ENCODE data around the gene GRID1.

Gene GRID1

DNA sequence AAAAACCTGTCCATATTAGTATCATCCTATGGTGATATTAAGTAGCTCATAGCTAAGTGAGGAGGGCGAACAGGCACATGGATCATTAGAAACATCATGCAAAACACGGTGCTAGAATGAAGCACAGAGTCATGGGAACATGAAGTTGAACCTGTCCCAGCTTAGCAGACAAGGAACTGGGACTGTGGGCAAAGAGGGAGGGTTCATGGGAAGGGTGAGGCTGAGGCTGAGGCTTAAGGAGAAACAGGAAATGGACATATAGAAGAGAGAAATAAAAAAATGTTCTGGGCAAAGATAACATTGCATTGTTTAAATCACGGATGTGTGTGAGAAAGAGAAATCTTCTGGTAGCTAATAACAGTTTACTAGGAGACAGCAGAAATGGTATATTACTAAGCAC lies 708.1 kb downstream of the GRID1 start:
- no peak for DNase-seq (ENCODE audit: low read depth)
- TF ChIP-seq, protein P1, sequence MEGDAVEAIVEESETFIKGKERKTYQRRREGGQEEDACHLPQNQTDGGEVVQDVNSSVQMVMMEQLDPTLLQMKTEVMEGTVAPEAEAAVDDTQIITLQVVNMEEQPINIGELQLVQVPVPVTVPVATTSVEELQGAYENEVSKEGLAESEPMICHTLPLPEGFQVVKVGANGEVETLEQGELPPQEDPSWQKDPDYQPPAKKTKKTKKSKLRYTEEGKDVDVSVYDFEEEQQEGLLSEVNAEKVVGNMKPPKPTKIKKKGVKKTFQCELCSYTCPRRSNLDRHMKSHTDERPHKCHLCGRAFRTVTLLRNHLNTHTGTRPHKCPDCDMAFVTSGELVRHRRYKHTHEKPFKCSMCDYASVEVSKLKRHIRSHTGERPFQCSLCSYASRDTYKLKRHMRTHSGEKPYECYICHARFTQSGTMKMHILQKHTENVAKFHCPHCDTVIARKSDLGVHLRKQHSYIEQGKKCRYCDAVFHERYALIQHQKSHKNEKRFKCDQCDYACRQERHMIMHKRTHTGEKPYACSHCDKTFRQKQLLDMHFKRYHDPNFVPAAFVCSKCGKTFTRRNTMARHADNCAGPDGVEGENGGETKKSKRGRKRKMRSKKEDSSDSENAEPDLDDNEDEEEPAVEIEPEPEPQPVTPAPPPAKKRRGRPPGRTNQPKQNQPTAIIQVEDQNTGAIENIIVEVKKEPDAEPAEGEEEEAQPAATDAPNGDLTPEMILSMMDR (conservative IDR thresholded peaks at IDR 0.05; ENCODE audit: low read depth, low read length): no peak
- no peak overlapping the region for H3K4me3 ChIP-seq (ENCODE audit: low read depth, low read length)

DNA sequence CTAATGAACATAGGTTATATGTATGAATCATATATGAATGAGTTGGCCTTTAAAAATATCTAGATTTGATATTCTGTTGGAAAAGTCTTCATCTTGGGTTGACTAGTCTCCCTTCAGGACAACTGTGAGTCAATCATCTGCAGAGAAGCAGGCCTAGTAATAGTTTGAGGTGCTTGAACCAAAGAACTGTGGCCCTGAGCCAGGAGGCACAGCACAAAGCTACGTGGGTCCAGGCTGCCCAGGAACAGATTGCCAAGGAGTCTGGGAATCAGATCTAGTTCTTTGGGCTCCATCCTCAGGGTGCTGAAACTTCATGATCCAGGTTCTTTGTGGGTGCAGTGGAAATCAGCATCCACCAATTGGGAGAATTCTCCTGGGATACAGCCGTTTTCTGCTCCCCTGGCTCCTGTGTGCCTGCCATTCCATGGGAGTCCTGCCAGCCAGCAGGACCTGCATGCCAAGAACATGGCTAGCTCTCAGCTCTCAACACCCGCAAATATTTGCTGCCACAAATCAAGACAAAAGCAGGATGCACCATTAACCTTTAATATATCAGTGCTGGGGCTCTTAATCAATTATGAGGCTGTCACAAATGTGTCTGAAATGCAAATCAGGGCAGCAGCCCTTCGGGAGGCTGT lies 709.0 kb downstream of the GRID1 start:
- no peak for DNase-seq (ENCODE audit: low read depth)
- H3K4me3 ChIP-seq (ENCODE audit: low read depth, low read length): no peak overlapping the region
- TF ChIP-seq, protein P1 (conservative IDR thresholded peaks at IDR 0.05; ENCODE audit: low read depth, low read length): no peak

DNA sequence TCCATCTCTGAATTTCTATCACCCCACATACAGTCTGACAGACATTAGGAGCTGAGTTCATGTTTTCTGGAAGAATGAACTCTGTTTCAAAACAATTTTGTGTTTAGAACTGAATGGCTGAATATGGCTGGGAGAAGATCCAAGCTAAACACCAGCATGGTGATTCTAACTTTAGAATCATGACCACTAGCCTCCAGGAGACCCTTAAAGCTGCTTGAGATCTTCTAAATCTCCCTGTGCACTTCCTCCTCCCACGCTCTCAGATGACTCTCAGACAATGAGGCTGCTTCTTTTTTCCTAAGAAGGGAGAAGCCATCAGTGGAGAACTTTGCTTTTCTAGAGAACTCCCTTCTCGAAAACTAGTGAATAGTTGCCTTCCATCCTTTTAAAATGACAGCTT lies 711.2 kb downstream of the GRID1 start:
- TF ChIP-seq, protein P1 (conservative IDR thresholded peaks at IDR 0.05; ENCODE audit: low read depth, low read length): no peak
- no peak overlapping the region for H3K4me3 ChIP-seq (ENCODE audit: low read depth, low read length)
- peak; percentile 51 for DNase-seq (ENCODE audit: low read depth)

DNA sequence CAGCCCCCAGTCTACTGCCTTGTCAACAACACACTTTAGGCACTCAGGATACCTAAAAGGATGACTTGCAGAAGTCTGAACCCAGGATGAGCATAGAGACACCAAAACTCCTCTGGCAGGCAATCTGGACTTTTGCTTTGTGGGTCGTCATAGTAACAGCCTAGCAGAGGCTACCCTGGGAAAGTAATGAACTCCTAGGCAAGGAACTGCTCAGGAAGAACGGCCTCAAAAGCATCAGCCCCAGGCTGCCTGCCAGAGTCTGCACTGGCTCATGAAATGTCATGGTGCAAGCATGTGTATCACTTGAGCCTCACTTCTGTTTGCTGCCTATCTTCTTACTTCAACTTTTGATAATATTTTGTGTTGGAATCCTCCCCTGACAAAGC lies 715.1 kb downstream of the GRID1 start:
- peak; percentile 38 for DNase-seq (ENCODE audit: low read depth)
- TF ChIP-seq, protein P1 (conservative IDR thresholded peaks at IDR 0.05; ENCODE audit: low read depth, low read length): no peak
- no peak overlapping the region for H3K4me3 ChIP-seq (ENCODE audit: low read depth, low read length)

DNA sequence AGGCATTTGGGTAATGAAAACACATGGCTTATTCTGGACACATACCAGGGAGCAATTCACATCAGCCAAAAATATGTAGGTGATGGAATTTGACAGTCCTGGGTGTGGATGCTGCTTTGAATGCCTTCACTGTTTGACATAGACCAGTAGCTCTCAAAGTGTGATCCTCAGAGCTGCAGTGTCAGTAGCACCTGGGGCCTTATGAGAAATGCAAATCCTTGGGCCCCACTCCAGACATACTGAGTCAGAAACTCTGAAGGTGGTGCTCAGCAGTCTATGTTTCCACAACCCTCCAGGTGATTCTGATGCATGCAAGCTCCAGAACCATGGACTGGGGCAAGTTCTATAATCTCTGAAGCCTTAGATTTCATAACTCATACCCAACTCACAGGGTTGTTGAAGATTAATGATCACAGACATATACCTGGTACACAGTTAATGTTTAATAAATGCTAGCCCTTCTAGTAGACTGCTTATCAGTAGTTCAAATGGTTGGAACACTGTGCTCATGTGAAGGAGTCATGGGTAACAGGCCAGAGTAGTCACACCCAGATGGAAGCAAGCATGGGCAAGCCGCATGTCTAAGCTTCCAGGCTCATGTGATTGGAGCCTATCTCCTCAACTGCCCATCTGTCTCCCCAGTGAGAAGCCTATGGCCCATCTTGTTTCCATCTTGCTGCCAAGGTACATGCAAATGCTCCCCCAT lies 715.7 kb downstream of the GRID1 start:
- DNase-seq (ENCODE audit: low read depth): no peak
- TF ChIP-seq, protein P1 (conservative IDR thresholded peaks at IDR 0.05; ENCODE audit: low read depth, low read length): no peak
- H3K4me3 ChIP-seq (ENCODE audit: low read depth, low read length): no peak overlapping the region

DNA sequence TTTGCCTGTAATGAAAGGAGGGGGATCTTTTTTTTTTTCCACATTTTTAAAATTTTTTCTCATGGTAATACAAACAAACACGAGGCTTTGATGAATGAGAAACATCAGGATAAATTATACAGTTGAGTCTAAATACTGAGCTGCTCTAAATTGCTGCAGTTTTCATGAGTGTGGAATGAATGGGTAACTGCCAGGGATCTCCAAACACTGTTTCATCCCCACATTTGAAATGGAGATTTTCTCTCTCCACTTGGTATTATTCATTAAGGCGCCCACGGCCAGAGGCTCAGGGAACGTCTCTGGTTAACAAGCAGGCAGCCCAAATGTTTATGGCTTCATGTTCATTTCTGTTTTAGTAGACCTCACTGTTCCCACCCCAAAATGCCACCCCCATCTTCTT lies 717.1 kb downstream of the GRID1 start:
- no peak for DNase-seq (ENCODE audit: low read depth)
- H3K4me3 ChIP-seq (ENCODE audit: low read depth, low read length): no peak overlapping the region
- TF ChIP-seq, protein P1 (conservative IDR thresholded peaks at IDR 0.05; ENCODE audit: low read depth, low read length): no peak

DNA sequence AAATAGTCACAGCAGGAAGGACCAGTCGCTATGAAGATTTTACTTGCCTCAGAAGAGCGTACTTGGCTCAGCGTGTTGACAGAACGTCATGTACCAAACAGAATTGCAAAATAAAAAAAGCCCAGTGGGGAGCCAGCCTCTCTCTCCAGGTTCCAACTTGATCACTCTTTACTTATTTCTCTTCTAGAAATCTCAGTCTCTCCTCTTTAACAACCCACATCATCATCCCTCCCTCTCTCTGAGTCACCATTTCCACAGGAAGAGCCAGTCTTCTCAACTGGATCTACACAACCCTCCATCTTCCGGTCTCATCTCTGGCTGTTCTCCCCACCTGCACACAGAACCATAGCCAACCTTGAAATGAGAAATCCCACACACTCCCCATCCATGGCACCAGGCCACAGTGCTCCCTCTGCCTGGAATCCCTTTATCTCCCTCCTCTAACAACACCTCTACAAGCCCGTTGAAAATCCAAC lies 718.3 kb downstream of the GRID1 start:
- peak; percentile 59 for DNase-seq (ENCODE audit: low read depth)
- no peak overlapping the region for H3K4me3 ChIP-seq (ENCODE audit: low read depth, low read length)
- TF ChIP-seq, protein P1 (conservative IDR thresholded peaks at IDR 0.05; ENCODE audit: low read depth, low read length): no peak

All from choroid plexus epithelial cell (primary cell).